GM18507 (cell line): ENCODE data around the gene AKIP1.
"Not testable (repeated sequence)": the region's sequence is repeated elsewhere in the genome, so short reads cannot be mapped to it uniquely, and the experiment has no call there.

Source experiments
- DNase-seq: peaks from one replicate; pipeline ENCODE4 v3.0.0; 2011; ENCODE audit warnings: low read depth; ENCODE audit not compliant: insufficient read length; ENCODE audit errors: extremely low spot score
- FAIRE-seq: peaks from 2 replicates; lab custom pipeline; 2011; peaks lifted over from hg19 to GRCh38; lab: Jason Lieb, UNC

Gene AKIP1

GRCh38 chr11:8913961-8914660 lies 3.1 kb downstream of the AKIP1 start:
- no peak for DNase-seq
- FAIRE-seq = peak; percentile 52

GRCh38 chr11:8914661-8915018 lies 3.7 kb downstream of the AKIP1 start:
- FAIRE-seq = no peak

GRCh38 chr11:8917157-8917825 lies 6.3 kb downstream of the AKIP1 start:
- DNase-seq = no peak
- FAIRE-seq = no peak

More at GRCh38 chr11:8914661-8915018, 3.7 kb downstream of the AKIP1 start:
- no peak for DNase-seq

- FAIRE-seq = no peak
Observed at GRCh38 chr11:8922691-8923090, 11.7 kb downstream of the AKIP1 start.

GRCh38 chr11:8925711-8926110 lies 14.7 kb downstream of the AKIP1 start:
- DNase-seq (no peak), FAIRE-seq (no peak)

More at GRCh38 chr11:8922691-8923090, 11.7 kb downstream of the AKIP1 start:
- no peak for DNase-seq

- FAIRE-seq = no peak
- no peak for DNase-seq
Observed at GRCh38 chr11:8926236-8926635, 15.2 kb downstream of the AKIP1 start.

- FAIRE-seq (no peak), DNase-seq (no peak)
Observed at GRCh38 chr11:8927233-8927632, 16.2 kb downstream of the AKIP1 start.

- FAIRE-seq (no peak), DNase-seq (no peak)
Observed at GRCh38 chr11:8928205-8928604, 17.2 kb downstream of the AKIP1 start.

GRCh38 chr11:8928981-8929615 lies 18.1 kb downstream of the AKIP1 start:
- DNase-seq (no peak), FAIRE-seq (no peak)

- DNase-seq (no peak), FAIRE-seq (no peak)
Observed at GRCh38 chr11:8930456-8931175, 19.6 kb downstream of the AKIP1 start.

- DNase-seq = no peak
- no peak for FAIRE-seq
Observed at GRCh38 chr11:8932564-8933180, 21.7 kb downstream of the AKIP1 start, which contains the start of gene C11orf16. C11orf16 (minus strand) TSS chr11:8932947; CDS start chr11:8932308, 639 bp downstream.

- FAIRE-seq (no peak), DNase-seq (no peak)
Observed at GRCh38 chr11:8933931-8934330, 22.9 kb downstream of the AKIP1 start.

GRCh38 chr11:8934742-8935488 lies 23.9 kb downstream of the AKIP1 start:
- FAIRE-seq (no peak), DNase-seq (no peak)

- not testable (repeated sequence) for FAIRE-seq
Observed at GRCh38 chr11:8935789-8936188, 24.8 kb downstream of the AKIP1 start.

GRCh38 chr11:8937159-8937558 lies 26.2 kb downstream of the AKIP1 start:
- FAIRE-seq (peak; percentile 29), DNase-seq (peak; percentile 8)

More at GRCh38 chr11:8935789-8936188, 24.8 kb downstream of the AKIP1 start:
- DNase-seq = not testable (repeated sequence)

GRCh38 chr11:8937659-8938058 lies 26.7 kb downstream of the AKIP1 start:
- no peak for FAIRE-seq

GRCh38 chr11:8941341-8942103 lies 30.5 kb downstream of the AKIP1 start:
- DNase-seq = no peak
- FAIRE-seq = no peak

More at GRCh38 chr11:8937659-8938058, 26.7 kb downstream of the AKIP1 start:
- no peak for DNase-seq

- FAIRE-seq = no peak
Observed at GRCh38 chr11:8942518-8943066, 31.6 kb downstream of the AKIP1 start, which contains the start of gene ASCL3. ASCL3 (minus strand) TSS chr11:8943016; CDS start chr11:8938161, 4,855 bp downstream.

More at GRCh38 chr11:8942518-8943066, 31.6 kb downstream of the AKIP1 start, which contains the start of gene ASCL3:
- DNase-seq = no peak
